GM21576 (cell line): ENCODE measurements around the gene UBE3C.
"Not testable (repeated sequence)": the region's sequence is repeated elsewhere in the genome, so short reads cannot be mapped to it uniquely, and the experiment has no call there.

Experiments
- ATAC-seq: cut with Tn5 transposase; IDR thresholded peaks from one replicate; pipeline ENCODE4 v1.9.1; 2021; ENCODE audit warnings: mild to moderate bottlenecking, moderate library complexity; ENCODE audit not compliant: unreplicated experiment

The UBE3C gene

DNA sequence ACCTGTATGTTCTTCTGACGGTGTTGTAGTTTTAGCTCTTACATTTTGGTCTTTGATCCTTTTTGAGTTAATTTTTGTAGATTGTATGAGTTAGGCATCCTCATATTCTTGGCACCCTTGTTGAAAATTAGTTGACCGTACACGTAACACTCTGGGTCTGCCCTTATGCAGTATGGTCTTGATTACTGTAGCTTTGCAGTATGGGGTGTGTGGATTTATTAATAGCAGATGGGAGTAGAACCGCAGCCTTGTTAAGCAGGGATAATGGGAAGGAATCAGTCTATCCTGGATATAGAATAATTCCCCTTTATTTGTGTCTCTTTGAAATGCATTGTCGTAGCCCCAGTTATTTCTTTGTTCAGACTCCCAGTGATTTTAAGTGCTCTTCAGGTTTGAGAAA is 95.5 kb downstream of the UBE3C start:
- ATAC-seq: no peak

DNA sequence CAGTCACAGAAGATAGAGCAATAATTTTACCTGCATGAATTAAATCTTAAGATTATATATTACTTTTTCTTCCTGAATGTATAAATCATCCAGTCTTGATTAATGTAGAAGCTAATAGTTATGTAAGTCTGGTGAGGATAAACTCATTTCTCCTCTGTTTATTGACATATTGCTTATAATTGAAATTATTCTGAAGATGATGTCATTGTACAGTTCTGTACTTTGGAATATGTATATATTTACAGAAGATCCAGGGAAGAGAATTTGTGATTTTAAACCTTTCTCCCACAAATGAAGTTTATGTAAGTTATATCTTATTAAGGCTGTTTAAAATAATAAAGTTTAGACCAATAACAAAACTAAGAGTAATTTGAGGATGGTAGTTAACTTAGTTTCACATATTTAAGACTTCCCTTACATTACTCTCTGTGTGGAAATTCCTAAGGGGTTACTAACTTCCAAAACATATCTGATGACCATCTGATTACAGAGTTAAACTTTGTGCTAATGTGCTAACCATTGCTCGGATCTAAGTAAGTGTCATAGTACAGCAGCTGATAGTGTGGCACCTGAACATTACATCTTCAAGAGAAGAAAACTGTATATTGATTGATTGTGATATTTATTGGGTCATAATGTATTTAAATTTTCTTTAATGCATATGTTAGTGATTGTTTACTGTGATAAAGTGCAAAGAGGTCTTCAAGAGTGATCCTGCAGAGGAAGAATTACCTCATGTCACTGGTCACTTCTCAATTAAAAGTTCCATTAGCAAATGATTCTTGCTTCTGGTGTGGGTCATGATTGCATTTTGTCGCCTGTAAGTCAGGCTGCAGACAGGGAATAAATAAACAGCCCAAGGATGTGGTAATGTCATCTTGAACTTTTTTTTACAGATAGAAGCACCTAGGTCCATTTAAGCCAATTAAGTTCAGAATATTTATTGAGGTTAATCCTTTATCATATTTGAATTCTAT is 96.9 kb downstream of the UBE3C start:
- ATAC-seq: no peak

DNA sequence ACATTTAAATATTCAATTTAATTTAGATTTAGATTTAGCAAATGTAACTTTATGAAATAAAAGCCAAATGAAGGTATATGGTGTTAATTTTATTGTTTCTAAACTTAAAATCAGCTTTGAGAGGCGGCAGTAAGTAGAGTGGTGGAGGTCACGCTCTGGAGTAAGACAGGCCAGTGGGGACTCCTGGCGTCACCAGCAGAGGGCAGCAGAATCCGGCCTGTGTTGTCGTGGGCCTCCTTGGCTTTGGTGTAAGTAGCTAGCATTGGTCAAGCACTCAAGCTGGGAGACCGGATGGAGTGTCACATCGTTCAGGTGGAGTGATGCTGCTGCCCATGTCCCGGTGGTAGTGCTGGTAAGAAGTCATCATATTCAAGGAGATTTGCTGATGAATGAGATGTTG is 99.4 kb downstream of the UBE3C start:
- no peak for ATAC-seq

DNA sequence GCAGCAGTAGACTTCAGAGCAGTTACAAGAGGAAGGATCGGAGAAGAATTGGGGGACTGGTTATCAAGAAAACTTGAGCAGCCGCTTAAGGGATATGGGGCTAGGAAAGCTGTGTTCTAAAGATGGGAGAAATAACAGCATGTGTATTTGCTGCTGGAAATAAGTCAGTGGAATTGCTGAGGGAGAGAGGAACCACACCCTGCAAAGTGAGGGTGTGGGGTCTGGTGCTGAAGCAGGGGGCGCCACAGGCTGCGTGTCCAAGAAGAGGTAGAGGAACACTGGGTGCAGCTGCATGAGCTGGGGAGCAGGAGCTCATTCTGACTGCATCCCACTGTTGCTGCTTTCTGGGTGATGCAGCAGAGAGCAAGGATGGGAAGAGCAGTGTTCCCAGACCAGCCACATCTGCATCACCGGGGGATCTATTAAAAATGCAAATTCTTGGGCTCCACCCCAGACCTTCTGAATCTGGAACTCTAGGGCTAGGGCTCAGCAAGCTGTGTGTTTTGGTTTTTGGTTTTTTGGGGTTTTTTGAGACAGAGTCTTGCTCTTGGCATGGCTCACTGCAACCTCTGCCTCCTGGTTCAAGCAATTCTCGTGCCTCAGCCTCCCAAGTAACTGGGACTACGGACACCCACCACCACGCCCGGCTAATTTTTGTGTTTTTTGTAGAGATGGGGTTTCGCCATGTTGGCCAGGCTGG is 101.0 kb downstream of the UBE3C start:
- no peak for ATAC-seq

DNA sequence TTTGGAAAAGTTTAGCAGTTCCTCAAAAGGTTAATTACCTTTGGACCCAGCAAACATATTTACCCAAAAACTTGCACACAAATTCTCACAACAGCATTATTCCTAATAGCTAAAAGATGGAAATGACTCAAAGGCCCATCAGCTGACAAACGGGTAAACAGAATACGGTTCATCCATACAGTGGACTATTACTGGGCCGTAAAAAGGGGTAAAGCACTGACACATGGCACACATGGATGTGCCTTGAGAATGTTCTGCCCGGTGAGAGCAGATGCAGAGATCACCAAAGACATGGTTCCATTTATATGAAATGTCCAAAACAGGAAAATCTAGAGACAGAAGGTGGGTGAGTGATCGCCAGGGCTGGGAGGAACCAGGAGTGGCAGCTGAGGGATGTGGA is 102.9 kb downstream of the UBE3C start:
- no peak for ATAC-seq

DNA sequence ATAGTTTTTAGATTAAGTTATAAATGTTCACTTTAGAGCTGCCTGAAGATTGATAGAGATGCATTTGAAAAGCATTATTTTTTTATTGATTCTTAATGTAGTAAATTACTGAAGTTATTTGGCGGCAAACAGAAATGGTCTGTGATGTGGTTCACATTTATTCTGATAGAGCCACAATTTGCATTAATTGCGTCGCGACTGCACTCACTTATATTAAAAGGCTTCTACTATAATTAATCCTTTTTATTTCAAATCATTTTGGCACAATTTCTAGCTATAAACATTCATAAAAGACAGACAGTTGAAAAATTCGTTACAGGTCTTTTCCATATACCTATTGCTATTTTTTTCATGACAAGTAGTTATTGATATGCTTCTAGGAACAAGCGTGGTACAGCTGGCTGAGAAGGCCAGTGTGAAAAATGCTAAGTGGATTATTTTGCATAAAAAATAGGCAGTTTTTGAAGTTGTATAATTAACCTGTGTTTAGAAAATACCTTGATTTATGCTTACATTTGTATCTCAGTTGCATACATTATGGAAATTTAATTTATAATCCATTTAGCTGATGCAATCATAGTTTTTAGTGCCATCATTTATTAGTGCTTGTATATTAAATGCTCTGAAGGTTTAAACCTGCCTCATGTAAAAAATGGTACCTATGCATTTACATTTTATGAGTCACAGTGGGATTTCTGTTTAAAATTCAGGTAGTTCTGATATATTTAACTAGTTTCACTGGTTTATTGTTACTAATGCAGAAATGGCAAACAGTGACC is 106.0 kb downstream of the UBE3C start:
- no peak for ATAC-seq

DNA sequence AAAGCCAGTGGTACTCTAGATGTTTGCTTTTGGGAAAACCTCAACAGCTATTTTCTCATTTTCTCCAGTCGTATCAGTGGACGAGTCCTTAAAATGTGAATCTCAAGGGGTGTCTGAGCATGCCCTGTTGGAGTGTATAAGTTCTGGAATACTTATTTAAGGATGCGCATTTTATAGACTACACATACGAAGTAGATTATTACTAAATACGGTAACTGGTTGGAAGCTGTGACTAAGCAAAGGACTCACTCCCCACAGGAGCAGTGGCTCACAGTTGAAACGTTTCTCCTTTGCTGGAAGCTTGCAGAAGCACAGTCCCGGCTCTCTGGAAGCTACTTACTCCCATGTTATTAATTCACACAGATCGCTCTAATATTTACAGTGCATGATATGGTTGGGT is 107.3 kb downstream of the UBE3C start:
- ATAC-seq: no peak

DNA sequence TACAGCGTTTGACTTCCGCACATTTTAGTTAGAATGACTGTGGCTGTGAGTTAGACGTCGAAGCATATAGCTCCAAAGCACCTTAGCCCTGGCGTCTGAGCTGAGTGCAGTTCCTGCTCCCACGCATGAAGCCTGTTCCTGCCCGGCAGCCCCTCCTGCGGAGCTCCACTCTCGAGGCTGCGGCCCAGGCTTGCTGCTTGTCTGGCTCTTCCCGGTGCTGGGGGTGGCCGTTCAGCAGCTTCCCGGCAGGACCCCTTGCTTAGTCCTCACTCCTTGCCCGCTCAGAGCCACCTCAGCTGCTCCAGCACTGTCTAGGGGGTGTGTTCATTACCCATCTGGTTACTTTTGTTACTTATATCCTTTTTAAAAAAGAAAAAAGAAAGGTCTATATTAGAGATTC is 109.9 kb downstream of the UBE3C start:
- ATAC-seq: no peak

DNA sequence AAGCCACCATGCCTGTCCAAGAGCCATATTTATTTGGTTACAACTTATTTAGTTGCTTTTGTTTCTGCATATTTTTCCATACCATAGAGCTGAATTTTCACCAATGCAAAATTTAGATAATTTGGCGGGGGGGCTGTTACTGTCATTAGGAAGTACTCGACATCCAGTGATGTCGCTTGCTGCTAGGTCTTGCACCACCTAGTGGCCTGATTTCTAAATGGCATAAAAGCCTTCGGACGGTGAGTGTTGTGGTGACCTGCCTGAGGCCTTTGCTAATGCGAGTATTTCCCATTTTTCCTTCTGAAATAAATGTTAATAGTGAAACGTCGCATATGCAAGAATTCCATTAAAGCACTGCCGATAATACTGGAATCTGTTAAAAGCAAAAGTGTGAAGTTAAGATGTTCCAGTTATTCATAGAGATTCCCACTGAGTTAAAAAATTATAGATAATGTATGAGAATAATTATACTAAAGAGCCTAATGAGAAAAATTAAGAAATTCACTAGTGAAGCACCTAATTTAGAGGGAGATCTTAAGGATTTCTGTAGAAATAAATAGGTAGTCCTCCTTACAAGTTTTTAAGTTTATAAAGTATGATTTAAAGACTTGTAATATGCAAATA is 112.0 kb downstream of the UBE3C start:
- ATAC-seq: peak; percentile 74

DNA sequence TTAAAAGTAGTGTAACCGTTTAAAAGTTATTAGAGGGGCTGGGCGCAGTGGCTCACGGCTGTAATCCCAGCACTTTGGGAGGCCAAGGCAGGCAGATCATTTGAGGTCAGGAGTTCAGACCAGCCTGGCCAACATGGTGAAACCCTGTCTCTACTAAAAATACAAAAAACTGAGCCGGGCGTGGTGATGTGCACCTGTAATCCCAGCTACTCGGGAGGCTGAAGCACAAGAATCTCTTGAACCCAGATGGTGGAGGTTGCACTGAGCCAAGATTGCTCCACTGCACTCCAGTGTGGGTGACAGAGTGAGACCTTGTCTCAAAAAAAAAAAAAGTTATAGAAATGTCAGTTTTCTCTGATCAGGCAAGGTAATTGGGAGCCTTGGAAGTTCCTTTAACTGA is 113.1 kb downstream of the UBE3C start:
- not testable (repeated sequence) for ATAC-seq

DNA sequence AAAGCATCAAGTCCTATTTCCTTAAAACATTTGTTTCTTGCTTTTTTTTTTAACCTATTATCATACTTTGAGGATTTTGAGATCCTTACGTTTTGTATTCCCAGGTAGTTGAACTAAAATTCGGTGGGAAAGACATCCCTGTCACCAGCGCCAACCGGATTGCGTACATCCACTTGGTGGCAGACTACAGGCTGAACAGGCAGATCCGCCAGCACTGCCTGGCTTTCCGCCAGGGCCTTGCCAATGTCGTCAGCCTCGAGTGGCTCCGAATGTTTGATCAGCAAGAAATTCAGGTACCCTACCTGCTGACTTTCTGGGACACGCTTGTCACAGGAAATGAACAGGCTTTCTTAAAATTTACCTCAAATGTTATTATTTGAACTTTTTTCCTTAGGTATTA is 115.1 kb downstream of the UBE3C start:
- no peak for ATAC-seq

DNA sequence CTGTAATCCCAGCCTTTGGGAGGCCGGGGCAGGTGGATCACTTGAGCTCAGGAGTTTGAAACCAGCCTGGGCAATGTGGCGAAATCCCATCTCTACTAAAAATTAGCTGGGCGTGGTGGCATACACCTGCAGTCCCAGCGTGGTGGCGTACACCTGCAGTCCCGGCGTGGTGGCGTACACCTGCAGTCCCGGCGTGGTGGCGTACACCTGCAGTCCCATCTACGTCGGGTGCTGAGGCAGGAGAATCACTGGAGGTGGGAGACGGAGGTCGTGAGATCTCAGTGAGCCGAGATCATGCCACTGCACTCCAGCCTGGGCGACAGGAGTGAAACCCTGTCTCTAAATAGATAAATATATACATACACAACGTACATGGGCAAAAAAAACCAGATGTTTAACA is 116.1 kb downstream of the UBE3C start:
- ATAC-seq: not testable (repeated sequence)

DNA sequence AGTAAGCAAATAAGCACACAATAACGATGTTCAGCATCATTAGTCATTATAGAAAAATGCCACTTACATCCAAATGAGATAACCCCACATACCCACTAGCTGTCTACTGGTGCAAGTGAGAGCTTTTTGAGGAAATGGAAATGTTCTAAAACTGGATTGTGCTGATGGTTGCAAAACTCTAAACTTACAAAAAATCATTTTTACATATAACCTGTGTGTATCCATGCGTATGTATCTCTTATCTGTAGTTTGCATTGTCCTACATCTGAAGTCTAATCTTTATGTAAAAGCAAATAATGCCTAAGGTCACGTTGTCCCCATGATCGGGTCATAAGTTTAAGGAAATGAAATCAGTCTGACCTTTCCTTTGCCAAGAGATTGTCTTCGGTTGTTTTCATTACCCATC is 116.5 kb downstream of the UBE3C start:
- ATAC-seq: no peak

DNA sequence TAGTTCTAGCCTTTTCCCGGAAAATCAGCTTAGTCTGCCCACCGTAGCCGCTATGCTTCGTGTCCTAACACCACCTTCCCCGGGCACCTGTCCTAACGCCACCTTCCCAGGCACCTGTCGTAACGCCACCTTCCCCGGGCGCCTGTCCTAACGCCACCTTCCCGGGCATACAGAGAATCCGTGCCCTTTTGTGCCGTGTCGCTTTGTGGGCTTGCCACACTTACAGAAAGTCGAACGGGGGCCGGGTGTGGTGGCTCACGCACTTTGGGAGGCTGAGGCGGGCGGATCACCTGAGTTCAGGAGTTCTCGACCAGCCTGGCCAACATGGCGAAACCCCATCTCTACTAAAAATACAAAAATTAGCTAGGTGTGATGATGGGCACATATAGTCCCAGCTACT is 124.4 kb downstream of the UBE3C start:
- ATAC-seq: no peak

DNA sequence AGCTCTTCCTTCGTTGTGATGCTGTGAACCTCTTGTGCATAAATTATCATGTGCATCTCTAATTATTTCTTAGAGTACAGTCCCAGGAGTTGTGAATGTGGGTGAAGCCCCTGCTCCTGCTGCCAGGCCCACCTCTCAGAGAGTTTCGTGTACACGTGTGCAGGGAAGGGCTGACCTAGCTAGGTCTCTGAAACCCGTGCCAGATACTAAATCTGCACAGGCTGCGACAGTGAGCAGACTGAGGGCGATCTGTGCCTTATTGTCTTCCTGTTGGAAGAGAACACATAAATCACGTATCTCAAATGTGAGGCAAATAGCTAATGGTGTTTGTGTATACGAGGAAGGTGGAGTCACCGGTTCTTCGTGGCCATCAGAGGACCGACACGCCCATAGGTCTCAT is 126.3 kb downstream of the UBE3C start:
- ATAC-seq: no peak

DNA sequence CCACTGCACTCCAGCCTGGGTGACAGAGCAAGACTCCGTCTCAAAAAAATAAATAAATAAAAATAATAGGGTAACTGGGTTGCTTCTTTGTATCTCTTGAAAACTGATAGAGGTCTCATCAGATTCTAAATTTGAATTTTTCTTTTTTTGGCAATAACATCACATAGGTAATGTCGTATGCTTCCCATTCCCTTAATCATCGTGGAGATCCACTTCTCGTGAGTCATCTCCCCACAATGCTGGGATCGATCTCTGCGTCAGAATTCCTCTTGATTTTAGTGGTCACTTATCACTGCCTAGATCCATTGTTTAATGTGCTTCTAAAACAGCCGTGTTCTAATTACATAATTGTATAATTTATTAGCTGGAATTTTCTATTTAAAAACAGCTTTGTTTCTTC is 127.5 kb downstream of the UBE3C start:
- no peak for ATAC-seq

DNA sequence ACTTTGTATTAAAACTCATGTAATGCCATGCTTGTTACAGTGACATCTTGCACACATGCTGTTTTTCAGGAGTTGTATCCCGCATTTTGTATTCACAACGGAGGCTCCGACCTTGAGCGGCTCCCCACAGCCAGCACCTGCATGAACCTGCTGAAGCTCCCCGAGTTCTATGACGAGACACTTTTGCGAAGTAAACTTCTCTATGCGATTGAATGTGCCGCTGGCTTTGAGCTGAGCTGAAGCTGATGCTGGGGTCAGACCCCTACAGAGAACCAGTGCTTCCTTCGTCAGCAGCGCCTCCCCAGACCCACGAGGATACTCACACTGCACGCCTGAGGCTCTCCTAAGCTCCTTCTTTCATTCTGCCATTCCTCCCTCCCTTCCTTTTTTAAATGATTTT is 128.8 kb downstream of the UBE3C start:
- no peak for ATAC-seq

DNA sequence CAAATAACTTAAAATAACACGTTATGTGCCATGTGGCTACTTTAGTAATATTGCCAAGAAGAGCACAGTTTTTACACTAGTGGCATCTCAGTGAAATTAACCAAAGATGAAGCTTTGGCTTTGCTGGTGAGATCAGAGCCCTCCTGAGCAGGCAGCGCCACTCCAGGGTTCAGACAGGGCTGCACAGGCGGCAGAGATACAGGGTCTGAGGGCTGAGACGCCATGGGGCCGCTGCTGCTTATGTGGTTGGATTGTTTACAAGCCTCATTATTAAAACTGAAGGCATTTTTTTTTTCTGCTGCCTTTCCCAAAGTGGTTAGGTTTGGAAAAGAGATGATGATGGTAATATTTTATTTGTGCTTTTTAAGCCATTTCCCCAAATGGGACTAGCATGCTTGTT is 129.2 kb downstream of the UBE3C start:
- ATAC-seq: no peak

DNA sequence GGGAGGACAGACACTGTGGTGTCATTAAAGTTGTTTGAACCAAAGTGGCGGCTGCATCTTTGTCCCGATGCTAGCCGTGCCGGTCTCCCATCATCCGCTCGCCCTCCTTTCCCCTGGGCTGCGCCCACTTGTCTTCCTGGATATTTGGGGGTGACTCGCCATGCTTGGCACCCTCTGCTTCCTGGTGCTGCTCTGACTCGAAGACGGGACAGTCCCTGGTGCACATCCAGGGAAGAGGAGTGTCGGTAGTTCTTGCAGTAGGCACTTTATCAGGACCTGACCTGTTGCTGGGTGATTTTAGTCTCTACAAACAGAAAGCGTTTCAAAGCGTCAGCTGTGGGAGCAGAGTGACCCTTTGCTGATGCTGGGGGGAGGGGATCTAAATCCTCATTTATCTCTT is 129.8 kb downstream of the UBE3C start:
- ATAC-seq: no peak

DNA sequence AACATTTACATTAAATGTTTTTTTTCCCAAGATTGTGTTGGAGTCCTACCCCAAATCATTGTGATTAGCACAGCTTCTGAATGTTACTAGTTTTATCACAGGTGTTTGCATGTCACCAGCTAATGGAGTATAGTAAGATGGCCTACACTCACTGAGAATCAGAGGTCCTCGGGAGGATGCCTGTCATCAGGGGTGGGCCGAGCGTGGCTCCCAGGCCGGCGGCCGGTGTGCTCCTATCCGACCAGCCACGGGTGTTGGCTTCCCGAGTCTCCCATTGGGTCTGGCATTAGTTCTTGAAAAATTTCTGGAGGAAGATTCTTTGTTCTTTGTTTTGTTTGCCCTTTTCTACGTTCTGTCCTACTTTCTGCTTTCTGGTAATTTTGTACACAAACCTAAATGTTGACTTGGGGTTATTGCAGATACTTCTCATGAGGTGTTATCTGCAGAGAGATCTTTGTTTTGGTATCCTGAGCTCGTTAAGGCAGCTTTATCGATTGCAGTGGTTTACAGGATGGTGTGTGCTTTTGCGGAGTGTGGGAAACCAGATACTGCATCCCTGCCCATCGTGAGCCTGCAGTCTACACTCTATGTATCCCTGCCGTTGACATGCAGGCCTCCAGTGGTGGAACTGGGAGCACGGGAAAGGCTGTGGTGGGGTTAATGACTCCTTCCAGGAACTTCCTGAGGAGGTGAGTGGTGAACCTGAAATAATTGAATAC is 130.8 kb downstream of the UBE3C start:
- no peak for ATAC-seq
